SK-N-MC (cell line): ENCODE measurements around the gene CPM.
"Not testable (repeated sequence)": the region's sequence is repeated elsewhere in the genome, so short reads cannot be mapped to it uniquely, and the experiment has no call there.

Source experiments
- DNase-seq: peaks from one replicate; pipeline ENCODE4 v3.0.0-alpha.2; 2011; ENCODE audit warnings: low read depth, low spot score
- H3K27ac ChIP-seq: fragments of 200-600 bp; sonication (generic); 2 replicates; pipeline ENCODE4 v1.5.1; 2016; ENCODE audit warnings: mixed run types
- H3K36me3 ChIP-seq: fragments of 200-600 bp; sonication (generic); 2 replicates; pipeline ENCODE4 v1.6.1; 2017; ENCODE audit warnings: antibody characterized with exemption, low read length, mixed read lengths; ENCODE audit not compliant: insufficient read depth
- H3K4me3 ChIP-seq: fragments of 200-600 bp; sonication (generic); 2 replicates; pipeline ENCODE4 v1.5.1; 2016
- H3K9ac ChIP-seq: fragments of 200-600 bp; sonication (generic); 2 replicates; pipeline ENCODE4 v1.8.0; 2017; ENCODE audit warnings: mixed run types, mixed read lengths; ENCODE audit not compliant: insufficient read length
- H3K9me3 ChIP-seq: fragments of 200-600 bp; sonication (generic); 2 replicates; pipeline ENCODE4 v1.6.1; 2017; ENCODE audit warnings: low read depth, mild to moderate bottlenecking, antibody characterized with exemption, low read length, moderate library complexity, mixed read lengths
- EZH2 ChIP-seq: fragments of 200-600 bp; sonication (generic); IDR thresholded peaks from one replicate; pipeline ENCODE4 v1.6.1; 2017; ENCODE audit warnings: antibody characterized with exemption
- FOXP2 ChIP-seq: optimal IDR thresholded peaks from 2 replicates; pipeline ENCODE3; 2011; ENCODE audit warnings: mild to moderate bottlenecking, moderate library complexity; ENCODE audit not compliant: insufficient read depth; ENCODE audit errors: extremely low read length, control extremely low read depth
- POLR2AphosphoS5 ChIP-seq: IDR thresholded peaks from 2 replicates; pipeline ENCODE4 v1.6.1; 2012; ENCODE audit warnings: mild to moderate bottlenecking, low read depth, low read length, borderline replicate concordance

CPM gene

DNA sequence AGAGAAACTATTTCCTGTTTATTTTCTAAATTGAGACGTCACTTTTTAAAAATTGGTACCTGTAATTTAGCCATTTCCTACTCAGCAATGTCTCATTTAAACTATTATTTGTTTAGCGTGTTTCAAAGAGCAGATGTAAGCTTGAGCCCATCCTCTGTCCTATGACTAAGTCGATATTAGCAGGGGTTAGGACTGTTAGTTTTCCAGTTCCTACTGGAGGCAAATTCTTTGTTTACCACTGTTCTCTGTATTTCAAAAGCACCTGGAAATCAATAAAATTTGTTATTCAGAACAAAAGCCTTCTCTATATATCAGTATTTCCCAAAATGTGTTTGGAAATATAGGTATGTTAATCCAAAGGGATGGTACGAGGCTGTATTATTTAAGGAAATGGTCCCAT, 82.6 kb downstream of the CPM start:
- H3K36me3 ChIP-seq: no peaks in the 10 kb centered on the region
- no peak overlapping the region for H3K4me3 ChIP-seq
- H3K9me3 ChIP-seq: no peaks in the 10 kb centered on the region
- H3K27ac ChIP-seq: no peak overlapping the region
- no peak overlapping the region for H3K9ac ChIP-seq
- TF ChIP-seq EZH2 (no peak), POLR2AphosphoS5 (no peak), FOXP2 (no peak)
- DNase-seq: no peak

DNA sequence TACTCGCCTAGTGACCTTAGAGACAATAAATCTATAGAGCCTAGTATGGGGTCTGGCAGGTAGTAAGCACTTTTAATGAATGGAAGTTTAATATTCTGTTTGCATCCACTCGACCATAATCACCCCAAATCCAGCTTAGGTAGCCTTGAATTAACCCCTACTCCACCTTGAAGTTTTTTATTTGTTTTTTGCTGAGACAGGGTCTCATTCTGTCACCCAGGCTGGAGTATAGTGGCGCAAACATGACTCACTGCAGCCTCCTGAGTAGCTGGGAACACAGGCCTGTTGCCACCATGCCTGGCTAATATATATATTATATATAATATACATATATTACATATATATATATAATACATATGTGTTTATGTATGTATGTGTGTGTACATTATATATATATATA, 86.2 kb downstream of the CPM start:
- no peak for TF ChIP-seq EZH2
- TF ChIP-seq POLR2AphosphoS5: no peak
- TF ChIP-seq FOXP2: no peak
- Histone ChIP-seq H3K9me3 (no peaks in the 10 kb centered on the region), H3K9ac (no peak overlapping the region), H3K27ac (no peak overlapping the region), H3K4me3 (no peak overlapping the region), H3K36me3 (peaks cover 19% of the 10 kb centered on the region)
- DNase-seq: no peak

- Histone ChIP-seq H3K36me3 (peaks cover 35% of the 10 kb centered on the region), H3K9ac (no peak overlapping the region), H3K27ac (no peak overlapping the region), H3K9me3 (no peaks in the 10 kb centered on the region), H3K4me3 (no peak overlapping the region)
- no peak for DNase-seq
- TF ChIP-seq POLR2AphosphoS5 (no peak), FOXP2 (no peak), EZH2 (no peak)
Measured at GRCh38 chr12:68844788-68845695, 87.9 kb downstream of the CPM start.

DNA sequence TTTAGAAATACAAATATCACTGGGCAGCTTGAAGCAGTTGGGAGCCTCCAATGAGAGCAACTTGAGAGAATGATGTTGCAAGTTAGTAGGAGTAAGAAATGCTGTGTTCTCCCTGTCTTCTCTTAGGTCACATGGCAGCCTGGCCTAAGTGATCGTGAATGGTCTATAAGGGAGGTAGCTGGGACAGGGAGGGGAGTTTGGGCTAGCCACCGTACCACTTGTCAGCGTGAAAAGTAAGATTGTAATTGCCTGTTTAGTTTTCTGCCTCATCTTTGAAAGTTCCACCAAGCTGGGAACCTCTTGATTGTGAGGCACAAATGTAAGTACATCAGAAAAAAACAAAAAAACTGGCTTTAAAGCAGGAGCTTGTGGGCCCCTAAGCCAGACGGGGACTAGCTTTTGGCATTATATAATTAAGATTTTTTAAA, 88.6 kb downstream of the CPM start:
- no peak overlapping the region for H3K4me3 ChIP-seq
- no peaks in the 10 kb centered on the region for H3K9me3 ChIP-seq
- H3K27ac ChIP-seq: no peak overlapping the region
- TF ChIP-seq EZH2 (no peak), FOXP2 (no peak), POLR2AphosphoS5 (no peak)
- H3K36me3 ChIP-seq: peaks cover 42% of the 10 kb centered on the region
- no peak for DNase-seq
- H3K9ac ChIP-seq: no peak overlapping the region

GRCh38 chr12:68842784-68843567, 90.0 kb downstream of the CPM start:
- H3K9ac ChIP-seq: no peak overlapping the region
- DNase-seq: no peak
- no peak overlapping the region for H3K27ac ChIP-seq
- peaks cover 56% of the 10 kb centered on the region for H3K36me3 ChIP-seq
- no peaks in the 10 kb centered on the region for H3K9me3 ChIP-seq
- no peak for TF ChIP-seq FOXP2
- TF ChIP-seq EZH2: no peak
- no peak for TF ChIP-seq POLR2AphosphoS5
- H3K4me3 ChIP-seq: no peak overlapping the region

DNA sequence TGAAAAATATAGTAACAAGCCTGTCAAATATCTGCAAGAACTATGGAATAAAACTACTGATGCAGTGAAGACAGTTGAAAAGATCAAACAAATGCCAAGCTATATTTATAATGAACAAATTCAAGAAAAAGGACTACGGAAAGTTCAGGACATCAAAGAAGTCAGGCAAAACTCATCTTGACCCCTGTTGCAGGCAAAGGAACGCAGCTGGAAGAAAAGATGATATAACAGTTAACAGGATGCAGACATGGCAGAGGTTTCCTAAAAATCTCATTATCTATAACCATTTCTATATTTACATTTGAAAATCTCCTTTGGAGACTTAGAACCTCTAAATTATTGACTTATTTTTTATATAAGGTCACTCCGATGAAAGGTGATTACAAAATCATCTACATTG, 90.8 kb downstream of the CPM start:
- Histone ChIP-seq H3K9ac (no peak overlapping the region), H3K27ac (no peak overlapping the region), H3K36me3 (peaks cover 61% of the 10 kb centered on the region), H3K4me3 (no peak overlapping the region), H3K9me3 (no peaks in the 10 kb centered on the region)
- no peak for DNase-seq
- TF ChIP-seq FOXP2 (no peak), POLR2AphosphoS5 (no peak), EZH2 (no peak)

DNA sequence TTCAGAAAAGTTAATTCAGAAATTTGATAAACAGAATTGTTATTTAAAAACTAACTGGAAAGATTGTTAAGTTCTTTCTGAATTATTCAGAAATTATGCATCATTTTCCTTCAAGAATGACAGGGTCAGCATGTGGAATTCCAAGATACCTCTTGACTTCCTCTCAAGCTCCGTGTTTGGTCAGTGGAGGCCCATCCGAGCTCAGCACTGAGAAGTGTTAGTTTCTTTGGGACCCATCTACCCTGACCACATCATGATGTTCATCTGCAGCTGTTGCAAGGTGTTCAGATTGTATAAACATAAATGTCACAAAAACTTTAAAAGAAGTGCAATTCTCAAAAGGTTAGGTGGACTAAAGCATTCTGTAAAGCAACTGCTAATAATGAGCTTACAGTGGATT, 91.3 kb downstream of the CPM start:
- Histone ChIP-seq H3K4me3 (no peak overlapping the region), H3K36me3 (peaks cover 65% of the 10 kb centered on the region), H3K9ac (no peak overlapping the region), H3K9me3 (no peaks in the 10 kb centered on the region), H3K27ac (no peak overlapping the region)
- no peak for TF ChIP-seq FOXP2
- no peak for TF ChIP-seq POLR2AphosphoS5
- no peak for TF ChIP-seq EZH2
- DNase-seq: no peak

DNA sequence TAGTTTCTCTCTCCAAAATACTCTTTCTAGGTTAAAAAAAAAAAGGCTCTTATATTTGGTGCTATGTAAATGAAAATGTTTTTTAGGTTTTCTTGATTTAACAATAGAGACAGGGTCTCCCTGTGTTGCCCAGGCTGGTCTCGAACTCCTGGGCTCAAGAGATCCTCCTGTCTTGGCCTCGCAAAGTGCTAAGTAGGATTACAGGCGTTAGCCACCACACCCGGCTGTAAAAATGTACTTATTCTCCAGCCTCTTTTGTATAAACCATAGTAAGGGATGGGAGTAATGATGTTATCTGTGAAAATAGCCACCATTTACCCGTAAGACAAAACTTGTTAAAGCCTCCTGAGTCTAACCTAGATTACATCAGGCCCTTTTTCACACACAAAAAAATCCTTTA, 91.8 kb downstream of the CPM start:
- peaks cover 71% of the 10 kb centered on the region for H3K36me3 ChIP-seq
- not testable (repeated sequence) for H3K9ac ChIP-seq, H3K27ac ChIP-seq, DNase-seq, H3K4me3 ChIP-seq, H3K9me3 ChIP-seq
